Endothelial cell of umbilical vein (primary cell): Measurements from ENCODE around the gene CCDC195.

Source experiments
- CTCF ChIP-seq, 2 donors: IDR thresholded peaks; 1 replicate in 1 of 2; 2 replicates in 1 of 2; pipeline ENCODE4 v1.5.1; 2011; ENCODE audit warnings: low read length in 2 of 2, mild to moderate bottlenecking in 2 of 2, moderate library complexity in 2 of 2, control low read depth in 1 of 2, inconsistent platforms in 1 of 2, low read depth in 1 of 2; ENCODE audit not compliant: insufficient read depth in 1 of 2; ENCODE audit errors: extremely low read depth in 1 of 2
- EZH2 ChIP-seq: IDR thresholded peaks from 2 replicates; pipeline ENCODE4 v1.6.1; 2012; ENCODE audit warnings: borderline replicate concordance, low read depth, mild to moderate bottlenecking, moderate library complexity, low read length, inconsistent platforms; ENCODE audit not compliant: severe bottlenecking
- FOS ChIP-seq: IDR thresholded peaks from 2 replicates; pipeline ENCODE4 v1.6.1; 2011; ENCODE audit warnings: mild to moderate bottlenecking, low read length, moderate library complexity, borderline replicate concordance; ENCODE audit not compliant: insufficient read depth
- JUN ChIP-seq: IDR thresholded peaks from 2 replicates; pipeline ENCODE4 v1.6.1; 2011; ENCODE audit warnings: borderline replicate concordance, low read depth; ENCODE audit not compliant: insufficient read length, insufficient read depth
- MYC ChIP-seq: IDR thresholded peaks from one replicate; pipeline ENCODE4 v1.6.1; 2011; ENCODE audit warnings: mild to moderate bottlenecking, low read depth, low read length
- POLR2A ChIP-seq: IDR thresholded peaks from 2 replicates; pipeline ENCODE4 v1.6.1; 2012; ENCODE audit warnings: low read depth, mild to moderate bottlenecking, control low read depth, low read length
- POLR2AphosphoS5 ChIP-seq: IDR thresholded peaks from 2 replicates; pipeline ENCODE4 v1.6.1; 2012; ENCODE audit warnings: low read depth, mild to moderate bottlenecking, control low read depth, low read length, moderate library complexity; ENCODE audit not compliant: insufficient read depth
- TF ChIP-seq, protein P1 (sequence below): IDR thresholded peaks from 2 replicates; pipeline ENCODE4 v1.6.1; 2011; ENCODE audit not compliant: insufficient read depth, insufficient read length

DNA sequence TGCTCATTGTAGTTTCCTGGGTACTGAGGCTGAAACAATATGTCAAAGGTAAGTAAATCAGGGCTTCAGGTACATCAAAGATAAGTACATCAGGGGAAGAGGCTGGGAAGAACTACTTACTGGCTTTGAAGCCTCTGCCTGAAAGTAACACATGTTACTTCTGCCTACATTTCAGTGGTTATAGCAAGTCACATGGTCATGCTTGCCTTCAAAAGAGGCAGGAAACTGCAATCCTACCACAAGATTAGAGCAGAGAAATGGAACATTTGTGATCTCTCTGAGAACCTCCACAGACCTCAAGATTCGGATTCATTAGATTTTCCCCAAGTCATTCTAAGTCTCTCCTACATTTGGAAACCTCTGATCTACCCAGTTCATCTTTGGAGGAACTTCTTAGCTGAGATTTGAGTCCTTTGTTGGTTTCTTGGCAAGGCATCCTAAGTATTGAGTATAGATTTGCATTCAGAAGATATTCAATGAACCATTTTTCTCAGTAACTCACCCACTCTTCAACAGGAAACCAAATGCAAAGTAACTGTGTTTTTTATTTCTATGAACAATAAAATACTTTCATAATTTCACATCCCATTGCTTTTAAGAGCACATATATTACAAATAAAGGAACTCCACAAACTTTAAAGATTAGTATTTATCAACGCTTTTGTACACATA lies 48.5 kb upstream of the CCDC195 start:
- TF ChIP-seq CTCF (IDR thresholded peaks at IDR 0.05; ENCODE audit: extremely low read depth in 1 of 2, insufficient read depth in 1 of 2, low read depth in 1 of 2, low read length in 2 of 2) (no peak), POLR2A (no peak), POLR2AphosphoS5 (no peak), MYC (no peak), JUN (no peak), EZH2 (no peak), FOS (no peak)
- TF ChIP-seq, protein P1, sequence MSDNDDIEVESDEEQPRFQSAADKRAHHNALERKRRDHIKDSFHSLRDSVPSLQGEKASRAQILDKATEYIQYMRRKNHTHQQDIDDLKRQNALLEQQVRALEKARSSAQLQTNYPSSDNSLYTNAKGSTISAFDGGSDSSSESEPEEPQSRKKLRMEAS = no peak
